PC-3 (cell line): ENCODE data around the gene ROPN1L. TPM values are rescaled to one million over a fixed set of nuclear protein-coding genes. Genes with fewer than 3 reads are reported as not detected.

Source experiments
- ATAC-seq: fragments of 200-7000 bp; cut with Tn5 transposase; 2 replicates; pipeline ENCODE4 v1.9.1; 2020; ENCODE audit warnings: mild to moderate bottlenecking, moderate library complexity
- BruUV-seq: library from RNA; stranded (reverse); fragments of 400-500 nt; replicated peaks from 2 replicates; lab custom pipeline; 2021; lab: Mats Ljungman, UMichigan
- CTCF ChIA-PET: fragments of 300-600 bp; sonication (Branson Sonifier 250); formaldehyde crosslinking; loops from one replicate; lab custom pipeline; 2022; ENCODE audit warnings: antibody characterized with exemption; lab: Charles Lee
- POLR2A ChIA-PET: fragments of 300-600 bp; sonication (Branson Sonifier 250); formaldehyde crosslinking; loops from one replicate; lab custom pipeline; 2022; ENCODE audit warnings: antibody characterized with exemption; ENCODE audit not compliant: unreplicated experiment; lab: Charles Lee
- DNase-seq: peaks from one replicate; pipeline ENCODE4 v3.0.0-alpha.2; 2015
- H2AFZ ChIP-seq: fragments of 300-600 bp; sonication (generic); 2 replicates; pipeline ENCODE4 v1.6.0; 2016; ENCODE audit warnings: antibody characterized with exemption, low read length
- H3F3A ChIP-seq: fragments of 300-600 bp; sonication (generic); one replicate; pipeline ENCODE4 v1.6.0; 2017; ENCODE audit warnings: antibody characterized with exemption, low read length, control low read depth, mild to moderate bottlenecking; ENCODE audit not compliant: unreplicated experiment
- H3K27ac ChIP-seq: fragments of 300-600 bp; sonication (generic); 2 replicates; pipeline ENCODE4 v1.5.1; 2016; ENCODE audit warnings: mild to moderate bottlenecking, low read length
- H3K27me3 ChIP-seq: fragments of 300-600 bp; sonication (generic); 2 replicates; pipeline ENCODE4 v1.6.1; 2016; ENCODE audit warnings: low read length, mixed read lengths
- H3K36me3 ChIP-seq: fragments of 300-600 bp; sonication (generic); 2 replicates; pipeline ENCODE4 v1.6.1; 2016; ENCODE audit warnings: low read depth, mixed run types, low read length, mixed read lengths
- H3K4me1 ChIP-seq: fragments of 300-600 bp; sonication (generic); 2 replicates; pipeline ENCODE4 v1.5.1; 2016; ENCODE audit warnings: low read length; ENCODE audit not compliant: insufficient read depth
- H3K4me2 ChIP-seq: fragments of 300-600 bp; sonication (generic); 2 replicates; pipeline ENCODE4 v1.6.0; 2016; ENCODE audit warnings: low read length
- H3K4me3 ChIP-seq: fragments of 300-600 bp; sonication (generic); 2 replicates; pipeline ENCODE4 v1.5.1; 2016; ENCODE audit warnings: mild to moderate bottlenecking, low read length, mixed read lengths
- H3K79me2 ChIP-seq: fragments of 300-600 bp; sonication (generic); 2 replicates; pipeline ENCODE4 v1.6.1; 2017; ENCODE audit warnings: low read length, mixed read lengths
- H3K9ac ChIP-seq: fragments of 300-600 bp; sonication (generic); 2 replicates; pipeline ENCODE4 v1.6.0; 2016; ENCODE audit warnings: mild to moderate bottlenecking, low read length
- H3K9me2 ChIP-seq: fragments of 300-600 bp; sonication (generic); replicated peaks from 2 replicates; pipeline ENCODE4 v1.6.1; 2016; ENCODE audit warnings: mixed run types, low read length, mixed read lengths
- H3K9me3 ChIP-seq: fragments of 300-600 bp; sonication (generic); 2 replicates; pipeline ENCODE4 v1.6.1; 2016; ENCODE audit warnings: low read length, mixed read lengths
- H4K20me1 ChIP-seq: fragments of 300-600 bp; sonication (generic); 2 replicates; pipeline ENCODE4 v1.6.1; 2016; ENCODE audit warnings: low read length, mixed read lengths
- CTCF ChIP-seq: fragments of 300-600 bp; sonication (generic); conservative IDR thresholded peaks from 2 replicates; pipeline ENCODE4 v1.5.1; 2017; ENCODE audit warnings: antibody characterized with exemption, low read depth, mild to moderate bottlenecking, low read length
- EZH2 ChIP-seq: fragments of 300-600 bp; sonication (generic); IDR thresholded peaks from one replicate; pipeline ENCODE4 v1.6.1; 2017; ENCODE audit warnings: antibody characterized with exemption, mild to moderate bottlenecking, low read length; ENCODE audit not compliant: unreplicated experiment
- EZH2phosphoT487 ChIP-seq: fragments of 300-600 bp; sonication (generic); IDR thresholded peaks from 2 replicates; pipeline ENCODE4 v1.6.1; 2018; ENCODE audit warnings: mild to moderate bottlenecking, antibody characterized with exemption, low read length, borderline replicate concordance
- intact Hi-C: fragments of 100-400 bp; cut with micrococcal nuclease; formaldehyde crosslinking; loops from 2 replicates; pipeline ENCODE4 v1.9.0; 2023
- total RNA-seq: library from RNA; depleted of rRNA; stranded (reverse); fragments of >200 nt; gene quantifications from 2 replicates; pipeline ENCODE4 v1.2.3, GENCODE V29; 2014

Gene ROPN1L
- total RNA-seq, 1 experiment from 2014 or later, result 0.95 TPM

- Histone ChIP-seq H3K4me1 (peaks cover 7% of the 10 kb centered on the region), H3K4me2 (no peak overlapping the region), H3K4me3 (no peak overlapping the region), H3F3A (no peaks in the 10 kb centered on the region), H3K27me3 (no peaks in the 10 kb centered on the region), H3K36me3 (no peaks in the 10 kb centered on the region), H4K20me1 (no peaks in the 10 kb centered on the region), H3K9me3 (no peaks in the 10 kb centered on the region), H2AFZ (no peak overlapping the region), H3K79me2 (no peaks in the 10 kb centered on the region), H3K9ac (no peak overlapping the region), H3K27ac (no peak overlapping the region), H3K9me2 (no peaks in the 10 kb centered on the region)
- TF ChIP-seq EZH2 (no peak), CTCF (no peak), EZH2phosphoT487 (no peak)
- DNase-seq (no peak), ATAC-seq (no peak)
- intact Hi-C loops, result no loop called here
- no TSS peak for BruUV-seq
- ChIA-PET CTCF (no interaction called here), POLR2A (no interaction called here)
Observed at GRCh38 chr5:10505517-10506095, 63.9 kb downstream of the ROPN1L start.

GRCh38 chr5:10506535-10506934 lies 64.9 kb downstream of the ROPN1L start:
- Histone ChIP-seq H3K79me2 (no peaks in the 10 kb centered on the region), H3K9ac (no peak overlapping the region), H3K27me3 (no peaks in the 10 kb centered on the region), H3K9me2 (no peaks in the 10 kb centered on the region), H4K20me1 (no peaks in the 10 kb centered on the region), H3K27ac (no peak overlapping the region), H3K4me2 (no peak overlapping the region), H2AFZ (no peak overlapping the region), H3K36me3 (no peaks in the 10 kb centered on the region), H3K4me3 (no peak overlapping the region), H3F3A (no peaks in the 10 kb centered on the region), H3K4me1 (peaks cover 7% of the 10 kb centered on the region), H3K9me3 (no peaks in the 10 kb centered on the region)
- intact Hi-C loops, result no loop called here
- ChIA-PET CTCF (no interaction called here), POLR2A (no interaction called here)
- DNase-seq (no peak), ATAC-seq (no peak)
- TF ChIP-seq CTCF, result no peak
- TF ChIP-seq EZH2phosphoT487, result no peak
- no peak for TF ChIP-seq EZH2
- no TSS peak for BruUV-seq

- Histone ChIP-seq H3K79me2 (no peaks in the 10 kb centered on the region), H3K9me3 (no peaks in the 10 kb centered on the region), H2AFZ (no peak overlapping the region), H3K9me2 (no peaks in the 10 kb centered on the region), H3F3A (no peaks in the 10 kb centered on the region), H3K9ac (no peak overlapping the region), H3K4me2 (no peak overlapping the region), H3K4me3 (no peak overlapping the region), H3K27me3 (no peaks in the 10 kb centered on the region), H3K4me1 (peaks cover 7% of the 10 kb centered on the region), H4K20me1 (no peaks in the 10 kb centered on the region), H3K27ac (0 out of 2 replicates have a peak overlapping the region, but pooled peaks have one; percentile 9), H3K36me3 (no peaks in the 10 kb centered on the region)
- no TSS peak for BruUV-seq
- TF ChIP-seq CTCF (no peak), EZH2 (no peak), EZH2phosphoT487 (no peak)
- ATAC-seq, result peak; percentile 46
- POLR2A ChIA-PET, result no interaction called here
- intact Hi-C loops, result no loop called here
- CTCF ChIA-PET, result no interaction called here
- DNase-seq, result peak; percentile 78
Observed at GRCh38 chr5:10507575-10508096, 66.0 kb downstream of the ROPN1L start.
